A375 (cell line): ENCODE measurements around the gene KCNK13. TPM values are rescaled to one million over a fixed set of nuclear protein-coding genes. Genes with fewer than 3 reads are reported as not detected.

Source experiments
- small RNA-seq: library from RNA; depleted of rRNA; stranded (forward); fragments of <200 nt; gene quantifications from one replicate; pipeline ENCODE3, GENCODE V24; 2014
- total RNA-seq: library from RNA; depleted of rRNA; stranded (reverse); fragments of >200 nt; shearing (Covaris generic); gene quantifications from 2 replicates; pipeline ENCODE4 v1.2.3, GENCODE V29; 2014; rRNA removed

Gene KCNK13
- total RNA-seq: 0.30 TPM in 1 of 2 replicates, not detected in the other

DNA sequence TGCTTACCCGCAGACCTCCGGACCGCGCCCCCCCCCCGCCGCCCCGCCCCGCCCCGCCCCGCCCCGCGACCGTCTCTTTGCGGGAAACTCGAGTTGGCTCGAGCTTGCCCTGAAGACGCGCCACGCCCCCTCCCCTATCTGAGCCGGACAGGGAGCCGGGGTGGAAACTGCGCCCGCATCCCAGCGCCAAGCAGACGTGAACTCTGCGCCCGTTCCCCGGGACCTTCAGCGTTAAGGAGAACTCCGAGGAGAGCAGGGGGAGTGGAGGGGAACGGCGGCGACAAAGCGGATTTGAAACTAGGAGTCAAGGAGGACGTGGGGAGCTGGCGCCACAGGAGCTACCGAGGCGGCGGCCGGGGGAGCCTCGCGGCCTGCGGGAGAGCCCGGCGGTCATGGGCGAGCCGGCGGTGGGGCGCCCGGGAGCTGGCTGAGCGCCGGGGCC lies at the start of gene KCNK13:
Gene KCNK13, plus strand, starts transcription at position 310 of the 442 bp plus-strand sequence. CDS start 212 bp downstream, outside the sequence.

Small RNAs within 50 kb of the gene (small RNA-seq; reads per million reads assigned to genes)
- gene RF00019: not detected

Other genes with a start within 250 kb of the KCNK13 start
- 8.5 and 9.1 TPM in 2 replicates for gene EFCAB11, start 107.3 kb upstream of the KCNK13 start, total RNA-seq
- 13.2 and 23.3 TPM in 2 replicates for gene TDP1, start 106.1 kb upstream of the KCNK13 start, total RNA-seq
- 133 and 178 TPM in 2 replicates for gene PSMC1, start 194.6 kb downstream of the KCNK13 start, total RNA-seq